PC-9 (cell line): Measurements from ENCODE around the gene MAPK1. TPM values are rescaled to one million over a fixed set of nuclear protein-coding genes. Genes with fewer than 3 reads are reported as not detected.

Experiments
- BruUV-seq: library from RNA; stranded (reverse); fragments of 400-500 nt; replicated peaks from 2 replicates; lab custom pipeline; 2021; lab: Mats Ljungman, UMichigan
- CTCF ChIA-PET: fragments of 300-600 bp; sonication (Branson Sonifier 250); formaldehyde crosslinking; loops from one replicate; lab custom pipeline; 2022; ENCODE audit warnings: antibody characterized with exemption; lab: Charles Lee
- POLR2A ChIA-PET: fragments of 300-600 bp; sonication (Branson Sonifier 250); formaldehyde crosslinking; loops from one replicate; lab custom pipeline; 2022; ENCODE audit warnings: antibody characterized with exemption; ENCODE audit not compliant: unreplicated experiment; lab: Charles Lee
- DNase-seq, 2 experiments: peaks; one replicate each; pipeline versions ENCODE4 v3.0.0 to v3.0.0-alpha.2; 2015 to 2022; ENCODE audit warnings: mixed read lengths in 1 of 2
- H2AFZ ChIP-seq: fragments of 200-600 bp; sonication (generic); 2 replicates; pipeline ENCODE4 v1.8.1; 2017; ENCODE audit warnings: antibody characterized with exemption
- H3F3A ChIP-seq: fragments of 200-600 bp; sonication (generic); 2 replicates; pipeline ENCODE4 v1.8.1; 2017; ENCODE audit warnings: antibody characterized with exemption, mild to moderate bottlenecking, low read depth; ENCODE audit not compliant: insufficient read depth
- H3K27ac ChIP-seq: fragments of 200-600 bp; sonication (generic); 2 replicates; pipeline ENCODE4 v1.6.1; 2016; ENCODE audit warnings: mixed run types
- H3K27me3 ChIP-seq: fragments of 200-600 bp; sonication (generic); 2 replicates; pipeline ENCODE4 v1.6.1; 2016; ENCODE audit warnings: low read depth, mixed run types; ENCODE audit not compliant: insufficient read depth
- H3K36me3 ChIP-seq: fragments of 200-600 bp; sonication (generic); 2 replicates; pipeline ENCODE4 v1.6.1; 2016; ENCODE audit warnings: low read depth, mixed run types
- H3K4me1 ChIP-seq: fragments of 200-600 bp; sonication (generic); replicated peaks from 2 replicates; pipeline ENCODE4 v1.6.1; 2016; ENCODE audit warnings: mixed run types; ENCODE audit not compliant: insufficient read depth
- H3K4me2 ChIP-seq: fragments of 200-600 bp; sonication (generic); 2 replicates; pipeline ENCODE4 v1.6.1; 2017; ENCODE audit warnings: mixed run types
- H3K4me3 ChIP-seq: fragments of 200-600 bp; sonication (generic); 2 replicates; pipeline ENCODE4 v1.6.1; 2016; ENCODE audit warnings: mixed run types
- H3K79me2 ChIP-seq: fragments of 200-600 bp; sonication (generic); 2 replicates; pipeline ENCODE4 v1.6.1; 2017; ENCODE audit warnings: low read depth, mixed run types
- H3K9me2 ChIP-seq: fragments of 200-600 bp; sonication (generic); 2 replicates; pipeline ENCODE4 v1.8.1; 2017; ENCODE audit warnings: mild to moderate bottlenecking; ENCODE audit not compliant: insufficient read depth
- H3K9me3 ChIP-seq: fragments of 200-600 bp; sonication (generic); 2 replicates; pipeline ENCODE4 v1.8.1; 2016; ENCODE audit warnings: low read depth; ENCODE audit not compliant: insufficient read depth
- H4K20me1 ChIP-seq: fragments of 200-600 bp; sonication (generic); 2 replicates; pipeline ENCODE4 v1.8.1; 2017; ENCODE audit not compliant: insufficient read depth
- CTCF ChIP-seq: fragments of 200-600 bp; sonication (generic); conservative IDR thresholded peaks from 2 replicates; pipeline ENCODE4 v1.6.1; 2017; ENCODE audit warnings: mixed run types, antibody characterized with exemption, mild to moderate bottlenecking, moderate library complexity
- EZH2 ChIP-seq: fragments of 200-600 bp; sonication (generic); IDR thresholded peaks from 2 replicates; pipeline ENCODE4 v1.8.0; 2017; ENCODE audit warnings: antibody characterized with exemption, low read depth
- intact Hi-C: fragments of 100-400 bp; cut with micrococcal nuclease; formaldehyde crosslinking; loops from one replicate; pipeline ENCODE4 v1.10.0; 2022; ENCODE audit not compliant: unreplicated experiment
- total RNA-seq: library from RNA; stranded (reverse); gene quantifications from 2 replicates; pipeline ENCODE4 v1.2.3, GENCODE V29; 2021

MAPK1 gene
- total RNA-seq, 1 experiment from 2014 or later, result 82.8 TPM

DNA sequence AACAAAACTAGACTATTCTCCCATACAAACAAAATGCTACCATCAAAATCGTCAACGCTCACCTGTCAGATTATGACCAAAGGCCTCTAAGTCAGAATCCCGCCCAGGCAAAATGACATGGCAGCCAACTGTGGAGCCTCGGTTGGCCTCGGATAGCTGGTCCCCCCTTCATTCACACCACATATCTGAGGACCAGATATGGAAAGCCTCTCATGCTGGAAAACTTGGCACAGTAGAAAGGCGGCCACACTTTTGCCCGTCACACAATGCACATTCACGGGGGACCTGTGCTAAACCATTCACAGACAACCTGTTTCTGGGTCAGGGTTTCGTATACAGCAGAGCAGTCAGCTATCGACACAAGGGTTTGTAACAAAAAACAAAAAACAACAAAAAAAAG, 11.2 kb downstream of the MAPK1 start:
- CTCF ChIA-PET, result no interaction called here
- H4K20me1 ChIP-seq, result peaks cover 22% of the 10 kb centered on the region

DNA sequence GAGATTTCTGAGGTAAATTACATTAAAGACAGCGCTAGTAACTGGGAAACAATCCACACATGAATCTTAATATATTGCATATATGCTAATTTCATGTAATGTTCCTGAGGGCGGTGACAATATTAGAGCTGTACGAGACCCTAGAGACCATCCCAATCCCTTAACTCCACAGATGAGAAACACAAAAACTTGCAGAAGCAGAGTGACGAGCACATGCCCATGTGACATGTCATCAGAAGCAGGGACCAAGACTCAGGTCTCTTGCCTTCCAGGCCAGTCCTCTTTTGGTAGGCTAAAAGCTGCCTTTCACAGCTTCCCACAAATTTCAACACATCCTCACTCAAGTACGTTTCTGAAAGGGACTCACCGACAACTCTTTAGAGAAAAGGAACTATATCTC, 11.8 kb downstream of the MAPK1 start:
- no peak overlapping the region for H3K4me2 ChIP-seq
- no peaks in the 10 kb centered on the region for H3K9me2 ChIP-seq
- no peak overlapping the region for H3K4me3 ChIP-seq
- no peaks in the 10 kb centered on the region for H3F3A ChIP-seq
- peaks cover 22% of the 10 kb centered on the region for H4K20me1 ChIP-seq
- H3K27ac ChIP-seq, result no peak overlapping the region
- CTCF ChIA-PET, result no interaction called here
- POLR2A ChIA-PET, result interaction anchor here (0.7 kb wide), 1 partner anchor 58 kb away, joined by 4 read pairs; no protein-coding TSS in a partner anchor
- no TSS peak for BruUV-seq
- intact Hi-C loops, result no loop called here
- no peak for DNase-seq
- no peaks in the 10 kb centered on the region for H3K36me3 ChIP-seq
- H3K27me3 ChIP-seq, result no peaks in the 10 kb centered on the region
- H2AFZ ChIP-seq, result no peak overlapping the region
- peaks cover 94% of the 10 kb centered on the region for H3K79me2 ChIP-seq
- H3K9me3 ChIP-seq, result no peaks in the 10 kb centered on the region
- no peaks in the 10 kb centered on the region for H3K4me1 ChIP-seq
- TF ChIP-seq CTCF, result no peak

More for the DNA sequence above, 11.2 kb downstream of the MAPK1 start:
- intact Hi-C loops, result no loop called here
- POLR2A ChIA-PET, result interaction anchor here (0.7 kb wide), 1 partner anchor 59 kb away, joined by 4 read pairs; no protein-coding TSS in a partner anchor
- no peak for DNase-seq
- no peak overlapping the region for H2AFZ ChIP-seq
- H3K9me3 ChIP-seq, result no peaks in the 10 kb centered on the region
- TF ChIP-seq EZH2, result no peak
- no peak for TF ChIP-seq CTCF
- BruUV-seq, result no TSS peak
- no peaks in the 10 kb centered on the region for H3K4me1 ChIP-seq
- no peaks in the 10 kb centered on the region for H3F3A ChIP-seq
- H3K9me2 ChIP-seq, result no peaks in the 10 kb centered on the region
- peaks cover 94% of the 10 kb centered on the region for H3K79me2 ChIP-seq
- no peaks in the 10 kb centered on the region for H3K27me3 ChIP-seq
- no peak overlapping the region for H3K4me3 ChIP-seq
- no peaks in the 10 kb centered on the region for H3K36me3 ChIP-seq
- H3K4me2 ChIP-seq, result no peak overlapping the region
- no peak overlapping the region for H3K27ac ChIP-seq

DNA sequence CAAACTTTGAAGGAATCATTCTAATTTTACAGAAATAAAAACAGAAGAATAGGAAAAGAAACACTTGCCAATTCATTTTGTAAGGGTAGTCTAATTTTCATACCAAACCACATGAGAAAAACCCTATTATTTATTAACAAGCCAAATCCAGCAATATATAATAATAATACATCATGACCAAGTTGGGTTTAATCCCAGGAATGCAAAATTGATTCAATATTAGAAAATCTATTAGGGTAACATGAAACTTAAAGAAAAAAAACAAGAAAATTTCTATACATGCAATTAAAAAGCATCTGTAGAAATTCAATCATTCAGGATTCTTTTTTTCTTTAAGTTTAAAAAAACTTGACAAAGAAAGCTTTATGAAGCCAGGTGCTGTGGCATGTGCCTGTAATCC, 16.8 kb downstream of the MAPK1 start:
- H3K4me3 ChIP-seq, result no peak overlapping the region
- POLR2A ChIA-PET, result no interaction called here
- no peaks in the 10 kb centered on the region for H3K9me2 ChIP-seq
- TF ChIP-seq EZH2 (no peak), CTCF (no peak)
- DNase-seq, result no peak
- H3K79me2 ChIP-seq, result peaks cover 69% of the 10 kb centered on the region
- no peaks in the 10 kb centered on the region for H3F3A ChIP-seq
- H3K4me1 ChIP-seq, result no peaks in the 10 kb centered on the region
- H3K27ac ChIP-seq, result no peak overlapping the region
- no peak overlapping the region for H2AFZ ChIP-seq
- no peaks in the 10 kb centered on the region for H3K27me3 ChIP-seq
- H3K9me3 ChIP-seq, result no peaks in the 10 kb centered on the region
- no TSS peak for BruUV-seq
- intact Hi-C loops, result no loop called here
- H3K36me3 ChIP-seq, result no peaks in the 10 kb centered on the region
- CTCF ChIA-PET, result no interaction called here
- peaks cover 16% of the 10 kb centered on the region for H4K20me1 ChIP-seq
- H3K4me2 ChIP-seq, result no peak overlapping the region
